ENCODE results near the gene HIGD2A.

- no peak for TF ChIP-seq CTCF (IDR thresholded peaks at IDR 0.05)
- no peak for TF ChIP-seq POLR2A (IDR thresholded peaks at IDR 0.05)
Observed at GRCh38 chr5:176410486-176411180, 22.1 kb downstream of the HIGD2A start.
